HTERT RPE-1 (cell line): ENCODE results near the gene BCAS3.

Experiments
- in situ Hi-C: fragments of 300-500 bp; cut with MboI; formaldehyde crosslinking; loops from 4 replicates; pipeline ENCODE4 v1.14.3; 2020; ENCODE audit warnings: low sequenced_read_pairs

Gene BCAS3

DNA sequence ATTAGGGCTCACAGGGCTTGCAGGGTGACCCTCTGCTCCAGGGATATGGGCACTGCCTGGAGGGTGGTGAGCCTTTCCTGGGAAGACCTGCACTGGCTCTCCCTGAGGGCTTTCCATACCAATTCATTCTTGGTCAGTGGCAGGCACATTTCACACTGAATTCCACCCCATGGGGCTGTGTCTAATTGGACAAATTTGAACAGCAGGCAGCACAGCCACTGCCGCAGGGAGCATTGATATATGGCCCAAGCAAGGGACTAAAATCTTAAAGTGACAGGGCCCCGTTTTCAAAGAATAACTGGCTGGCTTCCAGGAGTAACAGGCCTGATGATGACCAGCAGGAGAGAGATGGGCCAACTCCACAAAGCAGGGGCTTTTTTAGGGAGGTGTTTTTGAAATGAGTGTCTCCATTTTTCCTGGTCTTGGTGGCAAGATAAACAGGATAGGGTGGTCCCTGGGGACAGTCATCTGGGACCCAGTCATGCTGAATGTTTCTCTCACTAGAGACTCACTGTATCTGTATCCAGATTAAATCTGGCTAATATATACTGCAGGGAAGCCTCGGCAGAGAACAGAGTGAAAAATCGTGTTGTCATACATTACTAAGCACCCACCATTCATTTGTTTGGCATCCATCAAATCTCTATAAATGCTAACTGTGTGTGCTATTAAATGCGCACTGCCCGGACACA, 647.9 kb downstream of the BCAS3 start:
- in situ Hi-C loops, result no loop called here

DNA sequence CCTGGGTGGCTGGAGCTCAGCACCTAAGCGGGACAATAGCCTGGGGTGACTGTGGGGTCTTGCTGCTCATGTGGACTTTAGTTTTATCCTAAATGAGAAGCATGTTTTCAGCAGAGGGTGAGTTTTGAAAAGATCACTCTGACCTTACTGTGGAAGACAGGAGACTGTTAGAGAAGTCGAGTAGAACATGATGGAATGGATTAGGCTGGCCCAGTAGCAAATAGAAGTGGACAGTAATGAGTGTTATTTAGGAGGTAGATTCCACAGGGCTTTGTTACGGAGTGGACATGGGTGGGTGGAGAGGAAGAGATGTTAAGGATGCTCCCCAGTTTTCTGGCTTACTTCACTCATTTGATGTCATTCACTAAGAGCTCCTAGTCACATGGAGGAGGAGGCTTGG, 648.7 kb downstream of the BCAS3 start:
- in situ Hi-C loops, result no loop called here

DNA sequence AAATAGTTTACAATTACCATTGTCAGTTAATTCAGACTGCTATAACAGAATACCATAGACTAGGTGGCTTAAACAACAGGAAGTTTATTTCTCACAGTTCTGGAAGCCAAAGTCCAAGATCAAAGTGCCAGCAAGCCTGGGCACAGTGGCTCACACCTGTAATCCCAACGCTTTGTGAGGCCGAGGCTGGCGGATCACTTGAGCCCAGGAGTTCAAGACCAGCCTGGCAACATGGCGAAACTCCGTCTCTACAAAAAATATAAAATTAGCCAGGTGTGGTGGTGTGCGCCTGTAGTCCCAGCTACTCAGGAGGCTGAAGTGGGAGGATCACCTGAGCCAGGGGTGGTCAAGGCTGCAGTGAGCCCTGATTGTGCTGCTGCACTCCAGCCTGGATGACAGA, 650.7 kb downstream of the BCAS3 start:
- in situ Hi-C loops, result no loop called here

DNA sequence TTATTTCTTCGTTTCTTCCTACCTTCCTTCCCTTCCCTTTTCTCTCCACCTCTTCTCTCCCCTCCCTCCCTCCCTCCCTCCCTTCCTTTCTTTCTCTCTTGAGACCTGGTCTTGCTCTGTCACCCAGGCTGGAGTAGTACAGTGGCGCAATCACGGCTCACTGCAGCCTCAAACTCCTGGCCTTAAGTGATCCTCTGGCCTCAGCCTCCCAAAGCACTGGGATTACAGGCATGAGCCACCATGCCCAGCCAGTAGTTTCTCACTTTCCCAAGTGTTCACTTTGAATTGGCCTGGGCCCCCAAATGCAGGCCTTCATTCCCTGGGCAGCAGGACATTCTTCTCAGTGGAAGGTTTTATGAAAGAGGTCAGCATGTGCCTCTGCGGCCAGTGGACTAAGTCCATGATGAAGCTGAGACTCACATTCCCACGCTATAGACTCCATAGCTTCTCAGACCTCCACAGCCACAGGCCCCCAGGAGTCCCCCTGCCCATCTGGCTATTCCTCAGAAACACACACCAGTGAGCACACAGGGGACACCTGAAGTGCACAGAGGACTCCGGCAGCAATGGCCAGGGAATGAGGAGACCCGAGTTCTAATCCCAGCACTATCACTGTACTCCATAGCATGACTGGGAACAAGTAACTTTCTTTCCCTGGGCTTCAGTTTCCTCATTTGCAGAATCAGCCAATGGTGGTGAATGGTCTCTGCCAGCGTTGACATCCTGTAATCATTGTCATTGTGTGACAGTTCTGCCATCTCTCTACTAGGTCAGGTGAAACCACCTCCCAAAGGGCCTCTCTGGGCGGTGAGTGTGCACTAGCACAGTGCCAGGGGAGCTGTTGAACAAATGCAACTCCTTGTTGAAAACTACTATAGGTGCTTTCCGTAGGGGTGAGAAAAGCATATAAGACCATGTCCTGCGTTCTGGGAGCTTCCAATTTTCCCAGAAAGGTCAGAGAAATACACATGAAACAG, 652.8 kb downstream of the BCAS3 start:
- in situ Hi-C loops, result no loop called here

DNA sequence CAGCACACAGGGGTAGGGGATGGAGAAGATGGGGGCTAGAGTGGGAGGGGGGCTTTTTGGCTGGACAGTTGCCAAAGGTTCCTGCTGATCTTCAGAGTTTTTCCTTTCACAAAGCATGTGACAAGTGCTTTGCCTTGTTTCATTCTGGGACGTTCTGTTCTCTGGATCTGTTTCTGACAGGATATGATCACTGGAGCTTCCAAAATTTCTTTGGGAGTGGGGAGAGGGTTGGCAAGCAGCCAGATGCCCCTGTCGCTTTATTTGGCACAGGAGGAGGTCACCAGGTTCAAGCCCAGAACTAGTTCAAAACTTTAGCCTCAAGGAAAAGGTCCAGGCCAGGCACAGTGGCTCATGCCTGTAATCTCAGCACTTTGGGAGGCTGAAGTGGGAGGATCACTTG, 653.5 kb downstream of the BCAS3 start:
- in situ Hi-C loops, result no loop called here

DNA sequence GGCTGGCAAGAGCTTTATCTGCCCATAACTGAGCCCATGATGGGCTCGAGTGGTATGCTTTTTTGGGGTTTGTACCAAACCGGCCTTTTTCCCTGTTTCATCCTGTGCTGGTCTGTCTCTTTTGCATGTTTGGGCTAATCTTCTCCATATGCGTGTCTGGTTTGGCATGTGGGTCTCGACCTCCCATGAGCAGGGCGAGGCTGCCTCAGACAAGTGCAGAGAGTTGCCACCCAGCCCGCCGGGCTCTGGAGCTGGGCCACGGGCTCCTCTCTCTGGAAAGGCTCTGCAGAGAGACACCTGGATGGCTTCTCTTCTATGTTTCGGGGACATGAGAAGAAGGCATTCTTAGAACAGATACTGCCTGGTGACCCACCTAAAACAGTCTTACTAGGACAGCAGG, 654.2 kb downstream of the BCAS3 start:
- in situ Hi-C loops, result no loop called here

DNA sequence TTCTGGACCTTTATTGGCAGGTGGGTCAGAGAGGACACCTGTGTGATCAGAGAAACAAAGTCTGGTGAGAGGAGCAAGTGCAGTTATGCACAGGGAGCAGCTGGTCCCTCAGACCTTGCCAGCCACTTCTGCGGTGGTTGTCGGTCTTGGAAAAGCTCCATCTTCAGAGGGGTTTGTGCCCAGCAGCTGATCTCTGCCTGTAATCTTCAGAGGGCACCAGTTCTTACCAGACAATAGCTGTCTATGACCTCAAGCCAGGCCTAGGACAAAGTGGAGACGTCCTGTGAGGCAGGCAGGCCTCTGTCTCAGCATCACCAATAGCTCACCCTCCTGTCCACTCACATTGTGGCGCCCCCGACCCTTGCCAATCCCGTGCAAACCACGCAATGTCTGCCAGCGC, 655.5 kb downstream of the BCAS3 start:
- in situ Hi-C loops, result no loop called here

DNA sequence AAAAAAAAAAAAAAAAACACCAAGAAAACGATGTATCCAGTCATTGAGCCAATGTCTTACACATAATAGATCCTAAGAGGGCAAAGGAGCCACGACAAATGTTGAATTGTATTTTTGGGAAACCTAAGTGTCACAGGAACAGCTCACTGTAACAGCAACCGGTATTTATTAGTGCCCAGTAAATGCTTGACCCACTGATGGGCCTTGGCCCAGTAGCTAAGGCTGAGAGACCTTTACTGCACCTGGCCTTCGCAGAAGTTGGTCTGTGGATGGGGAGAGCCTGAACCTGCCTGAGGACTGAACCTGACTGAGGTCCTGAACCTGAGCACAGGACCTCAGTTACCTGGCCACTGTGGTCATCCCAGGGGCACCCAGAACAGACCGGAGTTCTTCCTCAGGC, 657.0 kb downstream of the BCAS3 start:
- in situ Hi-C loops, result no loop called here

DNA sequence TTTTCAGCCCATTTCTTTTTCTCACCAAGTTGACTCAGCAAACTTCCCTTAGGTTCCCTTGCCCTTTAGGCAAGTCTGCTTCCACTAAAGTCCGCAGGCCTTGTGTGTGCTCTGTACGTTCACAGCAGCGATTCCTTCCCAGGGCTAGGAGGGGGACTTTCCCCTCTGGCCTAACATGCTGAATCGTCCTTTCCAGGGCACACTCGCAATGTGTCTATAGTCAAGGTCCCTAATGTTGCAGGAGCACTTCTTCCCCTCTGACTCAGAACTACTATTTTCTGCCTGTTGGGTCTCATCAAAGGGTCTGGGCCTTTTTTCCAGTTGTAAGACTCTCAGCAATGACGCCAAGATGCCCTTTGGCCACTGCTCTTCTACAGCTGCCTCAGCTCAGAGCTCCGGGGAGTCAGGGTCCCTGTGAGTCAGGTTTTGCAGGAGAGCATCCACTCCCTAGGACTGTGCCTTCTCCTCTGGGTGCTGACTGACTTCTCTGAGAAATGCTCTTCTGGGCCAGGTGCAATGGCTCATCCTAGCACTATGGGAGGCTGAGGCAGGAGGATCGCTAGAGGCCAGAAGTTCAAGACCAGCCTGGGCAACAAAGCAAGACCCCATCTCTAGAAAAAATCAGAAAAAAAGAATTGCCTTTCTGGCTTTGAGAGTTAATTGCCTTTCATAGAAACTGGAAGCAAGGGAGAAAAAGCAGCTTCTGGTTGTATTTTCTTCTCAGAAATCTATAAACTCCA, 657.6 kb downstream of the BCAS3 start:
- in situ Hi-C loops, result no loop called here

DNA sequence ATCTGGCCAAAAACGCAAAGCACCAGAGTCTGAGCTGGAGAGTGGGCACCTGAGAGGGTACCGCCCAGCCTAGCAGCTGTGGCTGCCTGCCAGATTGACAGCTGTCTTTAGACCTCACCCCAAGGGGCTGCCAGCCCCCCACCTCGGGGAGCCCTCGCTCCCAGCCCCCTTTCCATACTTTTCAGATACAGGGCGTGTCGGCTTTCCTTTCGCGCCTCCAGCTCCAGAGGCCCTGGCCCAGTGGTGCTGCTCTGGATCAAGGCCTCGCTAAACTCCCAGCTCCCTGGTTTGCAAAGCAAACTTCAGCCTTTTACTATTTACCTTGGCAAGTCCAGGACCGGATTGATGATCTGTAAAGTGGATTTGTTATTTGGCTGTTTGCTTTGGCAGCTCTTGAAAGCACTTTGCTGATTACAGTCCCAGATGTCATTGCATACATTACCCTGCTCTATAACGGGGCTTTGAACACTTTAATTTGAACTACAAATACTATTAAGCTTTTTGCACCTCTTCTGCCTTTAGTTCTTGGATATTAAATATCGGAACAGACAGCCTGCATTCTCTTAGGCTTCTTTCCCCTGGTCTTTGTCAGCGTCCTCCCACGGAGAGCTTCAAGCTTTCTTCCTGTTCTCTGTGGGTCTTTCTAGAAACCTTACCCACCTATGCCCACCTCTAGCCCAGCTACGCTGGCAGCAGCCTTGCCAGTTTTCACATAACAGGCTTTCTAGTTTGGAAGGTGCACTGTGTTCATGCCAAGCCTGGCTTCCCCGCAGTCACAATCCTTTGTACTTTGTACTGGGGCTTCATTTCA, 658.4 kb downstream of the BCAS3 start:
- in situ Hi-C loops, result no loop called here

DNA sequence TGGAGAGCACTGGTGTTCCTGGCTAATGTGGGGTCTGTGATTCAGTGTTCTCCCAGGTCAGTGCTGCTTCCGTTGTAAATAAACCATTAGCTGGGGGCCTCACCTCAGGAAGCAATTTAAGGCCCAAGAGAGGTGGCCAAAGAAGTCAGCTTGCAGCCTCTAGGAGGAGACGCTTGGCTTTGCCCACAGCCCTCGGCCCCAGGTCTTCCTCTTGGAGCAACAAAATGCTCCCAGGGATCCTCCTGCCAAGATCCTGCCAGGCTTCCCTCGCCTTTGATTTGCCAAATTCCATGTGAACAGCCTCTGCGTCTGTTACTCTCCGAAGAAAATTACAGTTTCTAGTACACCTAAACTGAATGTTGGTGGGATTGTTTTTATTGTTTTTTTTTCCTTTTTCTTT, 659.6 kb downstream of the BCAS3 start:
- in situ Hi-C loops, result no loop called here

DNA sequence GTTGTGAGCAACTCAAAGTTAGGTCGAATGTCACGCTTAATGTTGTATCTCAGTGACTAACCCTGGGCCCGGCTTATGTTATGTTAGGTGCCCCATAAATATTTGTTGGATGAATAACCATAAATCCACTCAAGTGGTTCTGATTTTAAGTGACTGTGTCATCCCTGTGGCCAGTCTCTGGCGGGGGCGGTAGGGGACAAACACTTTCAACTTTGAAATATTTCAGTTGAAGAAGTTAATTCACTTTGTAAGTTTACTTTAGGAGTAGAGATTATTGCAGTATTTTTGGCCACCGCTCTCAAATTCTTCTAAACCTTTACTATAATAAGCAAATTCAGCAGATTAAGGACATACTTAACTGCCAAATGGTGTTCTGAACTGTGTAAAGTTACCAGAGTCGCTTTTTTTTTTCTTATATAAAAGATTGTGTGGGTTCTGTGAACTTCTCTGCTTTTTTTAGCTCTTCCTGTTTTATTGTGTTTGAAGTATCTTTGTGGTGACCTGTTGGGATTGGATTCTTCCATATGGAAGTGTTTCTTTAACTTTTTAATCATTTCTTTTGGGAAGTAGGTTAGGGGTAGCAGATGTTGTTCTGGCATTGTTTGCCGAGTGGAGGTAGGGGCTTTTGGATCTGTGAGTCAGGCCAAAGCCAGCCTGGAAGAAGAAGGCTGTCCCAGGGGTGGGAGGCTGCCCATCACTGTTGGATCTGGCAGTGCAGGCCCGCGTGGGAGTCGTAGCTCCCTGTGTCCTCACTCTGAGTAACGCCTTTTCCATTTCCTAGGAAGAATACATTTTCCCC, 660.5 kb downstream of the BCAS3 start:
- in situ Hi-C loops, result no loop called here

DNA sequence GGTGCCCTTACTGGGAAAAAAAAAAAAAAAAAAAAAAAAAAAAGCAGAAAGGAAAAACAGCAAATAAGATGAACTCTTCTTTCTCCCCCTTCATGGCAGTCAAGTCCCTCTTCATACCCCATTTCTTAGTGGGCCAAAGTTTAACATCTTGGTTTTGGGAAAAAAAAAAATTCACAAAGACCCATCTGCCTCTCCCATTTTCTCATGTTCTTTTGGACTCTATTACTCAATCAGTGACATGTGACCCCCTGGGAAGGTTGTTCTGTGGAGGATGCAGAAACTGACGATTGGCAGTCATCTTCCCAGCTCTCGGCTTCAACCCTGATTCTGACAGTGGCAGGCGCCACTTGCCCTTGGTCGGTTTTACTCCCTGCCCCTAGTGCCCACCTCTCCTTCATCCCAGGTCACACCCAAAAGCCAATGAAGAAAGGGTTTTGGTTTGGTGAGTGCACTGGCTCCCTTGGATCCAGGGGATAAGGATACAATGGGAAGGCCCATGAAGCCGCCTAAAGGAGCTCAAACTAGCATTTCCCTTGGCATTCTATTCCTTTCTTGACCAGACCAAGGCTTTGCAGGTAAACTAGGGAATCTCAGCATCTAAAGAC, 661.3 kb downstream of the BCAS3 start:
- in situ Hi-C loops, result no loop called here

DNA sequence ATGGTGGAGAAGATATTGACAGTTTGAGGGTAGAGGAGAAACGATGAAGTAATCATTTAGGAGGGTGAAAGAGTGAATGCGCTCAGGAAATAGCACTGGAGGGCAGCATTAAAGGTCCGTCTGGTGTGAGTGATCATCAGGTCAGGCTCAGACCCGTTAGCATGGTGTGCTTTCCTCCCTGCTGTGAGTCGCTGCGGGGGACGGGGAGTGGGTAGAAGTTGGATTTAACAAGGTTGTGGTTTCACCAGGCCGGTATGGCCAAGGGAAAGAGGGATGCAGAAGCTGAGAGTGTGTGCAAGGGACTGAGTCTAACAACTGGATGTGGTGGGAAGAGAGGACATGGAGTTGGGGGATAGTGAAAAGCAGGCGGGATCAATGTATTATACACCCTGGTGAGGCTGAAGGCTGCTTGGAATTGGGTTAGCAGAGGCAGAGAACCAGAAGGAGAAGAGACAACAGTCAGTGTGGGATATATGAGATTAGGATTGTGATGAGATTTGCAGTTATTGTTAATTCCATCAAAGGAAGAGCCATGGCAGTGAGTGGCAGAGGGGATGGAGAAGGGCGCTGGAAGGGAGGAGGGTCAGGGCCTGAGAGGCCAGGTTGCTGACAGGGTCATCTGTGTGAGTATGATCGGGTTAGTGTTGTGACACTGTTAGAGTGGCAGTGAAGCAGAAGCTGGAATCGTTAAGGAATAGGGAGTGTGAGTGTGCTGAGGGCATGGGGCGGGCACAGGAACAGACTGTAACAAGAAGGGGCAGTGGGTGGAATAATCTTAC, 663.0 kb downstream of the BCAS3 start:
- in situ Hi-C loops, result no loop called here

DNA sequence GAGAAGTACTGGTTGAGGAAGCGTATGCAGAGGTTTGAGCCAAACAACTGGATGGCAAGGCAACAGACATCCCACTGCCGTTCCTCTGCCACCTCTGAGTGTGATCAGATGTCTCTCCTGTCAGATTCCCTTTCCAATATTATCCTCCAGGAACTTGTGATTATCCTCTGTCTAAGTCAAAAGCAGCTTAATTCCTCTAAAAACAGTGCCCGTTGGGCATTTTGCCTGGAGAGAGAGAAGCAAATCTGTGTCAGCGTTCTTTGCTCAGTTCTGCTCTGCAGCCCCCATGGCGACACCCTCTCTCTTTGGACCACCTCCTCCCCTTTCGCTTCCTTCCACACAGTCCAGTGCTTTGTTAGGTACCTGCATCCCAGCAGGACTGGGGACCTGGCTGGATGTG, 665.9 kb downstream of the BCAS3 start:
- in situ Hi-C loops, result no loop called here

DNA sequence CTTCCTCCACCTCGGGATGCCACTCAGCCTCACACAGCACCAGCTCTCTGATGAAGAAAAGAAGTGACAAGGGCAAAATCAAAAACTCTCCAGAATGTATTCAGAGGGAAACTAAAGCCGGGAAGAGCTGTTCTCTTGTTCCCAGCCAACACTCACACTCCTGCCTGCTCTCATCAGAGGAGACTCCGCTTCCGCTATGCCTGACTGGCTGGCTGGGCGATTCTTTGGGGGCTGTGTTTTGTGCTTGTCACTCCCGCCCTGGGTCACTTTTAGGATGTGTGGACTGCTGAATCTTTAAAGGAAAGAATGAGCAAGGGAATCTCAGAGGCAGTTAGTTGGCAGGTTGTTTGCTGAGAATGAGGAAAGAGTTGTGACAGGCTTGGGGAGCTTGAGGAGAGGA, 667.4 kb downstream of the BCAS3 start:
- in situ Hi-C loops, result no loop called here

DNA sequence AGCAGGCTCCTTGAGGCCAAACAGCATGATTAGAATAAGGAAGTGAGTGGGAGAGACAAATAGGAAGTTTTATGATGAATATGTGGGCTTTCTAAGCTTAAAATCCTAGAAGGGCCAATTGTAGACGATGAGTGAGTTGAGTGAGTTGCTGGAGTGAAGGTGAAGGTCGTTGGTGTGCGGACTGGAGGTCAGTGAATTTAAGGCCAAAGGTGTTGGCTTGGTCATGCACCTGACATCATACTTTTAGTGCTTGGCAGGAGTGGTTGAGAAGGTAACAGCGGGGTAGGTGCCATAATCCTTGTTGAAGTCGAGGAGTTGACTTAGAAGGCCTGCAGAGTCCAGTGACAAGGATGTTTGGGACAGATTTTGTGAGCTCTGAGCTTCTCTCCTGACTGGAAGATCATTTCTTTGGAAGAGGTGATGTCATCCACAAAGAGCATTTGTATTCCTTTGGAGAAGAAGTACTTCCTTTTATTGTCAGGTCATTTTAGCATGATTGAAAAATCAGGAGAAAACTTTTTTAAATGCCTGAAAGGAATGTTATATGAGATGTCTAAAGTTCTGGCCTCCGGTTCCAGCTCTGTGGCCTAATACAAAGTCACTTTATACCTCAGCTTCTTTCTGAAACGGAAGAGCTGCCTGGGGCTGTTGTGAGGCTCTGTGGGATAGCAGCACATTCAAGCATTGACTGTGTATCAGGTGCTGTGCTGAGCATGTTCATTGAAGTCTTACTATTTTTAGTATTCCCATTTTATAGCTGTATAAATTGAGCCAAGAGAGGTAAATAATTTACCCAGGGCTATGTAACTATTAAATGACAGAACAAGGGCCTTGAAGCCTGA, 668.4 kb downstream of the BCAS3 start:
- in situ Hi-C loops, result no loop called here

DNA sequence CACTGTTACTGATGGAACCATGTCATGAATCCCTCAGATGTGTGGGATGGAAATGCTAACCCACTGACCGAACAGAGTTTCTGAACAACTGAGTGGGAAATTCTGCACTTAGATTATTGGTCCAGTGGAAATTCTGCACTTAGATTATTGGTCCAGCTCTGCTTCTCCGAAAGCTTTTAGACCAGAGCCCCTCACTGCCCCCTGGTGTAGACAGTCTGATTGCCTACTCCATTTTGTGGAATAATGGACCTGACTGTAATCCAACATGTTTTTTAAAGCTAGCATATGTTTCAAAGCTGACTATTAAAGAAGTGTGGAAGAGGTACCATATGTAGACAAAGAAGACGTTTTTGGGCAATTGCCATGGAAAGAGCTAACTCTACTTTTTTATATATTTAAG, 671.7 kb downstream of the BCAS3 start:
- in situ Hi-C loops, result no loop called here
